MM.1S (cell line): Measurements from ENCODE around the gene FBXW4.
A peak's percentile ranks its signal among the peaks of the same experiment; 100 is the strongest.

Experiments
- DNase-seq: peaks from one replicate; pipeline ENCODE4 v3.0.0-alpha.2; 2015
- H2AFZ ChIP-seq: fragments of 300-600 bp; sonication (generic); 2 replicates; pipeline ENCODE4 v1.6.0; 2016; ENCODE audit warnings: antibody characterized with exemption, low read length
- H3F3A ChIP-seq: fragments of 300-600 bp; sonication (generic); 2 replicates; pipeline ENCODE4 v1.6.1; 2016; ENCODE audit warnings: mild to moderate bottlenecking, antibody characterized with exemption, low read length, moderate library complexity, mixed read lengths; ENCODE audit not compliant: insufficient read depth
- H3K27ac ChIP-seq: fragments of 300-600 bp; sonication (generic); 2 replicates; pipeline ENCODE4 v1.5.1; 2016; ENCODE audit warnings: mild to moderate bottlenecking, low read length
- H3K27me3 ChIP-seq: fragments of 300-600 bp; sonication (generic); replicated peaks from 2 replicates; pipeline ENCODE4 v1.6.0; 2016; ENCODE audit warnings: low read length; ENCODE audit not compliant: insufficient read depth
- H3K36me3 ChIP-seq: fragments of 300-600 bp; sonication (generic); replicated peaks from 2 replicates; pipeline ENCODE4 v1.6.1; 2016; ENCODE audit warnings: mild to moderate bottlenecking, low read length, mixed read lengths; ENCODE audit not compliant: insufficient read depth
- H3K4me1 ChIP-seq: fragments of 300-600 bp; sonication (generic); 2 replicates; pipeline ENCODE4 v1.6.1; 2016; ENCODE audit warnings: low read length, mixed read lengths
- H3K4me2 ChIP-seq: fragments of 300-600 bp; sonication (generic); 2 replicates; pipeline ENCODE4 v1.6.0; 2016; ENCODE audit warnings: low read depth, low read length
- H3K4me3 ChIP-seq: fragments of 300-600 bp; sonication (generic); 2 replicates; pipeline ENCODE4 v1.5.1; 2016; ENCODE audit warnings: low read length, mixed read lengths
- H3K79me2 ChIP-seq: fragments of 300-600 bp; sonication (generic); 2 replicates; pipeline ENCODE4 v1.6.1; 2016; ENCODE audit warnings: mixed run types, low read length, mixed read lengths
- H3K9ac ChIP-seq: fragments of 300-600 bp; sonication (generic); 2 replicates; pipeline ENCODE4 v1.6.1; 2016; ENCODE audit warnings: low read length, mixed read lengths
- H3K9me2 ChIP-seq: fragments of 300-600 bp; sonication (generic); replicated peaks from 2 replicates; pipeline ENCODE4 v1.6.1; 2016; ENCODE audit warnings: mild to moderate bottlenecking, low read length, mixed read lengths; ENCODE audit not compliant: insufficient read depth
- H3K9me3 ChIP-seq: fragments of 300-600 bp; sonication (generic); replicated peaks from 2 replicates; pipeline ENCODE4 v1.6.1; 2016; ENCODE audit warnings: mild to moderate bottlenecking, low read length, mixed read lengths; ENCODE audit not compliant: insufficient read depth
- H4K20me1 ChIP-seq: fragments of 300-600 bp; sonication (generic); 2 replicates; pipeline ENCODE4 v1.6.1; 2016; ENCODE audit warnings: mild to moderate bottlenecking, low read length, moderate library complexity, mixed read lengths; ENCODE audit not compliant: insufficient read depth
- EZH2 ChIP-seq: fragments of 300-600 bp; sonication (generic); optimal IDR thresholded peaks from 2 replicates; pipeline ENCODE3; 2017; ENCODE audit warnings: low read depth, mild to moderate bottlenecking, antibody characterized with exemption, low read length, mixed read lengths
- EZH2phosphoT487 ChIP-seq: fragments of 300-600 bp; sonication (generic); IDR thresholded peaks from 2 replicates; pipeline ENCODE4 v1.6.1; 2018; ENCODE audit warnings: antibody characterized with exemption, low read length
- TF ChIP-seq, protein P1 (sequence below): fragments of 300-600 bp; sonication (generic); IDR thresholded peaks from 2 replicates; pipeline ENCODE4 v1.5.1; 2016; ENCODE audit warnings: antibody characterized with exemption, low read length, mixed read lengths

FBXW4 gene

DNA sequence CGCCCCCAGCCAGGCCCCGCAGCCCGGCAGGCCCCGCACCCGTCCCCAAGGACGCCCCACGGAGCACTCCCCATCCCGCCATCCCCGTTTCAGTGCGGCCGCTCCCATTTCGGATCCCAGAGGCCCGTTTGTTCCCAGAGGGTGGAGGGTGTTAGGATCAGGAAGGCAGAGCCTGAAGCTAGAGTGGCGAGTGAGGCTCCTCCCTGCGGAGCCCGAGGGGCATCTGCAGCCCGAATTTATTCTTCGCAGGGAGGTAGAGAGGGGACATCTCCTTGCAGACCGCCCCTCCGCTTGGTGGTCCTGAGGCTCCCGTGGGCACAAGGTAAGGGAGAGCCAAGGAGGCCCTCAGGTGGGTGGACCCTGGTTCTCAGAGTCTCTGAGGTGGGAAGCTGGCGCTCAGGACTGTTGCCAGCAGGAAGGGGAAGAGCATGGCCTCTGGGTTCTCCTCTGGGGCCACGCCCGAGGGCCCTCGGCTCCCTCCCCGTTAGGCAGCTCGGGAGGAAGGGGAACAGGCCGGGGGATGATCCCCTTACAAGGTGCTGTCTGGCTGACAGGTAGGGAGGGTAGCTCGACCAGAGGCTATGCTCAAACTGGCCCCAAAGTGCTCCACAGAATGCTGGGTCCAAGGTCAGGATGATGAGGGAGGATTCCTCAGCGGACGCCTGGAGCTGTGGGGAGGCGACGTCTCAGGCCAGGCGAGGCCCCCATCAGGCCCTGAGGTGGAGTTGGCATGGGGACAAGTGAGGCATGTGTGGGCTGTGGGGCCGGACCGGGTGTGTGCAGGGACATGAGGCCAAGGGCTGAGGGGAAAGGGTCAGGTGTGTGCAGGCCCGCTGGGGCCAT is 124.3 kb downstream of the FBXW4 start:
- Histone ChIP-seq H3K79me2 (no peaks in the 10 kb centered on the region), H3K4me2 (peak overlapping the region; percentile 99), H3K9ac (peak overlapping the region; percentile 58; the same call in 1 of the 2 replicates), H3K27ac (no peak overlapping the region), H3F3A (no peaks in the 10 kb centered on the region), H3K27me3 (peaks cover 3% of the 10 kb centered on the region; the same call in 1 of the 2 replicates), H4K20me1 (no peaks in the 10 kb centered on the region), H3K36me3 (no peaks in the 10 kb centered on the region), H3K4me3 (peak overlapping the region; percentile 88), H3K9me2 (no peaks in the 10 kb centered on the region), H3K9me3 (no peaks in the 10 kb centered on the region), H3K4me1 (no peaks in the 10 kb centered on the region), H2AFZ (peak overlapping the region; percentile 99)
- no peak for DNase-seq
- TF ChIP-seq EZH2 (no peak), EZH2phosphoT487 (no peak)
- TF ChIP-seq, protein P1, sequence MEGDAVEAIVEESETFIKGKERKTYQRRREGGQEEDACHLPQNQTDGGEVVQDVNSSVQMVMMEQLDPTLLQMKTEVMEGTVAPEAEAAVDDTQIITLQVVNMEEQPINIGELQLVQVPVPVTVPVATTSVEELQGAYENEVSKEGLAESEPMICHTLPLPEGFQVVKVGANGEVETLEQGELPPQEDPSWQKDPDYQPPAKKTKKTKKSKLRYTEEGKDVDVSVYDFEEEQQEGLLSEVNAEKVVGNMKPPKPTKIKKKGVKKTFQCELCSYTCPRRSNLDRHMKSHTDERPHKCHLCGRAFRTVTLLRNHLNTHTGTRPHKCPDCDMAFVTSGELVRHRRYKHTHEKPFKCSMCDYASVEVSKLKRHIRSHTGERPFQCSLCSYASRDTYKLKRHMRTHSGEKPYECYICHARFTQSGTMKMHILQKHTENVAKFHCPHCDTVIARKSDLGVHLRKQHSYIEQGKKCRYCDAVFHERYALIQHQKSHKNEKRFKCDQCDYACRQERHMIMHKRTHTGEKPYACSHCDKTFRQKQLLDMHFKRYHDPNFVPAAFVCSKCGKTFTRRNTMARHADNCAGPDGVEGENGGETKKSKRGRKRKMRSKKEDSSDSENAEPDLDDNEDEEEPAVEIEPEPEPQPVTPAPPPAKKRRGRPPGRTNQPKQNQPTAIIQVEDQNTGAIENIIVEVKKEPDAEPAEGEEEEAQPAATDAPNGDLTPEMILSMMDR = no peak

DNA sequence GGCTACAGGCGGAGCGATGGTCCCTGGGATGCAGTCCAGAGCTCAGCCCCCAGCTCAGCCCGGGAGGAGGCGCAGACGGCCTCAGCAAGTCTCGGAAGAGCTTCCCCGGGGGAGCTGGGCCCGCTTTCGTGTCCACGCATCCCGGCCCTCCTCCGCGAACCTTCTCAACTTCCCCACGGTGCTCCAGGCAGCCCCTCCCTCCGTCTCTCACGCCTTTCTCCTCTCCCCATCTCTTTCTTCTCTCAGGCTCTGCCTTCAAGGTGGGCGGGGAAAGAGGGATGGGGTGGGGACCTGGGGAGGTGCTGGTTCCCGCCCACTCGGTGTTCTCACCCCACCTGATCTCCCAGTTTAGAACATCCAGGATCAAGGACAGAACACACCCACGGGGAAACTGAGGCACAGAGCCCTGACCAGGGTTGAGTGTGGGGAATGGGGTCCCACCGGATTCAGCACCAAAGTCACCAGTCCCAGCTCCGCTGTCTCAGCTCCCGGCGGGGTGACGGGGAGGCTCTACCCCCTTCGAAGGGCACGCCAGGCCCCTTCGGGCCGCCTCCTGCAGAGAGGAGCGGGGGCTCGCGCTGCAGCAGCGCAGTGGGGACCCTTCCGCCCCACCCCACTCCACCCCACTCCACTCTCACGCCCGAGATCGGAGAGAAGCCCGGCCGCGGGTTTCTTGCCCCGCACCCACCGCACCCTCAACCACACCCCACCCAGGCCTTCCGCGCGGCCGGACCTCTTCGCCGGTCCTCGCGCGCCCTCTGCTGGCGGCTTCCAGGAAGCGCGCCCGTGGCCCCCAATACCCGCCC is 125.1 kb downstream of the FBXW4 start:
- Histone ChIP-seq H3K27me3 (peaks cover 3% of the 10 kb centered on the region; the same call in 1 of the 2 replicates), H3K4me1 (no peaks in the 10 kb centered on the region), H4K20me1 (no peaks in the 10 kb centered on the region), H3K79me2 (no peaks in the 10 kb centered on the region), H3K4me2 (peak overlapping the region; percentile 99), H3K9me2 (no peaks in the 10 kb centered on the region), H3K9me3 (no peaks in the 10 kb centered on the region), H2AFZ (peak overlapping the region; percentile 99), H3K27ac (no peak overlapping the region), H3K9ac (peak overlapping the region; percentile 58; the same call in 1 of the 2 replicates), H3K4me3 (peak overlapping the region; percentile 88), H3K36me3 (no peaks in the 10 kb centered on the region), H3F3A (no peaks in the 10 kb centered on the region)
- TF ChIP-seq EZH2phosphoT487 (no peak), EZH2 (no peak)
- TF ChIP-seq, protein P1 = peak; percentile 67
- DNase-seq = peak; percentile 74

DNA sequence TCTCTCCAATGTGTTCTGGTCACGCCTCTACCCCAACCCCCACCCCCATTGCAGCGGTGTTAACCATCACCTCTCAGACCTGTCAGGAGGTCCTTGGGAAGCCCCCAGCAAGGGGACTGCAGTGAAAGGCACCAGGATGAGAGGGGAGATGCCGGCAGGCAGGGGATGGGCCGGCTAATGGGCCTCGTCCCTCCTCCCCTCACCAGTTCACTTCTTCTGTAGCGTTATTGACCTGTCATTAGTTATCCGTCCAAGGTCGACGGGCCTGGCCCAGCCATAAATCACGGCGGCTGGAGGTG is 125.7 kb downstream of the FBXW4 start:
- Histone ChIP-seq H3K4me1 (no peaks in the 10 kb centered on the region), H3K4me2 (peak overlapping the region; percentile 99; the same call in 1 of the 2 replicates), H3K79me2 (no peaks in the 10 kb centered on the region), H3F3A (no peaks in the 10 kb centered on the region), H2AFZ (0 out of 2 replicates have a peak overlapping the region, but pooled peaks have one; percentile 99), H3K9me3 (no peaks in the 10 kb centered on the region), H3K9me2 (no peaks in the 10 kb centered on the region), H3K27ac (no peak overlapping the region), H3K27me3 (peaks cover 3% of the 10 kb centered on the region; the same call in 1 of the 2 replicates), H3K36me3 (no peaks in the 10 kb centered on the region), H3K4me3 (no peak overlapping the region), H4K20me1 (no peaks in the 10 kb centered on the region), H3K9ac (no peak overlapping the region)
- no peak for DNase-seq
- TF ChIP-seq EZH2 (no peak), EZH2phosphoT487 (no peak)
- TF ChIP-seq, protein P1 = no peak
